Mesendoderm (in vitro differentiated cells): Measurements from ENCODE around the gene FDPS.

Source experiments
- DNase-seq: peaks from one replicate; pipeline ENCODE4 v3.0.0; 2013
- H2AK5ac ChIP-seq: 2 replicates; pipeline ENCODE4 v1.6.1; 2013; ENCODE audit warnings: low read length, inconsistent platforms
- H2BK120ac ChIP-seq: 2 replicates; pipeline ENCODE4 v1.6.1; 2013; ENCODE audit warnings: low read depth, mild to moderate bottlenecking, low read length, moderate library complexity, mixed read lengths
- H2BK15ac ChIP-seq: replicated peaks from 2 replicates; pipeline ENCODE4 v1.6.1; 2013; ENCODE audit warnings: low read depth, mild to moderate bottlenecking, moderate library complexity
- H2BK5ac ChIP-seq: 2 replicates; pipeline ENCODE4 v1.6.1; 2013; ENCODE audit warnings: low read length, inconsistent platforms
- H3K18ac ChIP-seq: 2 replicates; pipeline ENCODE4 v1.6.1; 2013; ENCODE audit warnings: mild to moderate bottlenecking, low read length, mixed read lengths
- H3K23ac ChIP-seq: one replicate; pipeline ENCODE4 v1.6.1; 2013; ENCODE audit warnings: low read length
- H3K27ac ChIP-seq: 2 replicates; pipeline ENCODE4 v1.5.1; 2013; ENCODE audit warnings: low read depth, mild to moderate bottlenecking, inconsistent platforms, low read length, moderate library complexity
- H3K27me3 ChIP-seq: 2 replicates; pipeline ENCODE4 v1.6.1; 2013; ENCODE audit warnings: low read length, control low read depth, mild to moderate bottlenecking, inconsistent platforms; ENCODE audit not compliant: insufficient read depth, poor library complexity
- H3K36me3 ChIP-seq: 2 replicates; pipeline ENCODE4 v1.6.1; 2013; ENCODE audit warnings: low read length, inconsistent platforms; ENCODE audit not compliant: control insufficient read depth, insufficient read depth
- H3K4ac ChIP-seq: one replicate; pipeline ENCODE4 v1.6.1; 2013; ENCODE audit warnings: low read depth, mild to moderate bottlenecking, low read length, moderate library complexity
- H3K4me1 ChIP-seq: 2 replicates; pipeline ENCODE4 v1.6.1; 2013; ENCODE audit warnings: low read depth, low read length, inconsistent platforms; ENCODE audit not compliant: control insufficient read depth
- H3K4me2 ChIP-seq: 2 replicates; pipeline ENCODE4 v1.6.1; 2013; ENCODE audit warnings: low read length
- H3K4me3 ChIP-seq: 2 replicates; pipeline ENCODE4 v1.5.1; 2013; ENCODE audit warnings: mild to moderate bottlenecking, low read length
- H3K56ac ChIP-seq: one replicate; pipeline ENCODE4 v1.6.1; 2013; ENCODE audit warnings: low read length
- H3K79me1 ChIP-seq: 2 replicates; pipeline ENCODE4 v1.6.1; 2013; ENCODE audit warnings: low read length, inconsistent platforms
- H3K79me2 ChIP-seq: 2 replicates; pipeline ENCODE4 v1.6.1; 2013; ENCODE audit warnings: mild to moderate bottlenecking, low read length; ENCODE audit not compliant: control insufficient read depth, insufficient read depth
- H3K9ac ChIP-seq: 2 replicates; pipeline ENCODE4 v1.6.1; 2013; ENCODE audit warnings: low read length, inconsistent platforms
- H4K5ac ChIP-seq: one replicate; pipeline ENCODE4 v1.6.1; 2013; ENCODE audit warnings: low read length
- H4K8ac ChIP-seq: one replicate; pipeline ENCODE4 v1.6.1; 2013; ENCODE audit warnings: low read depth, mild to moderate bottlenecking, control low read depth, low read length, moderate library complexity
- WGBS: extraction: QIAGEN DNeasy Blood & Tissue Kit; methylation state at CpG from one replicate; pipeline ENCODE4 v1.1.7; 2013; ENCODE audit warnings: low lambda C conversion rate, missing lambda C conversion rate; ENCODE audit not compliant: insufficient coverage; ENCODE audit errors: extremely low coverage; 5-methylcytosine and 5-hydroxymethylcytosine counted together

FDPS gene

DNA sequence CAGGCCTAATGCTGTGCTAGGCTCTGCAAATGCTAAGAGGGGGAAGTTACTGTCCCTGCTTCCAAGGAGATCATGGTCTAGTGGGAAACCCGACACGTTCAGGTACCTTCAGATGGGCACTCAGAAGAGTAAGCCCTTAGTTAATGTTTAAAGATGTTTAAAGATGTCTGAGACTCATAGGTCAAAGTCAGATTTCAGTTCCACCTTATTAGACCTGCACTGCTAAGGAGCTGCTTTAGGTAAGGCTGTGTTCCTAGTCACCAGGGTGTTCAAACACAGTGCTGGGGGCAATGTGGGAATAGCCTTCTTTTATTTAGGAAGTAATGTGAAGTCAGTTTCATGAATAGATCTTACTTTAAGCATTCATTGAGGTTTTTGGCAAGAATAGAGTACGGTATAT, 8.3 kb downstream of the FDPS start:
- Histone ChIP-seq H3K36me3 (peaks cover 14% of the 10 kb centered on the region), H3K4ac (no peak overlapping the region), H3K4me1 (no peaks in the 10 kb centered on the region), H3K4me2 (no peak overlapping the region), H2BK5ac (no peak overlapping the region), H3K79me2 (peaks cover 11% of the 10 kb centered on the region), H2AK5ac (no peak overlapping the region), H3K27me3 (no peaks in the 10 kb centered on the region), H3K4me3 (no peak overlapping the region), H3K27ac (no peak overlapping the region), H3K9ac (no peak overlapping the region), H4K5ac (no peak overlapping the region), H3K18ac (no peak overlapping the region), H3K23ac (no peak overlapping the region), H2BK15ac (no peak overlapping the region), H3K56ac (no peak overlapping the region), H2BK120ac (no peak overlapping the region), H3K79me1 (peaks cover 12% of the 10 kb centered on the region), H4K8ac (no peak overlapping the region)
- DNase-seq, result no peak
- WGBS, result no CpG with 5 or more reads among the region's 3 CpGs

DNA sequence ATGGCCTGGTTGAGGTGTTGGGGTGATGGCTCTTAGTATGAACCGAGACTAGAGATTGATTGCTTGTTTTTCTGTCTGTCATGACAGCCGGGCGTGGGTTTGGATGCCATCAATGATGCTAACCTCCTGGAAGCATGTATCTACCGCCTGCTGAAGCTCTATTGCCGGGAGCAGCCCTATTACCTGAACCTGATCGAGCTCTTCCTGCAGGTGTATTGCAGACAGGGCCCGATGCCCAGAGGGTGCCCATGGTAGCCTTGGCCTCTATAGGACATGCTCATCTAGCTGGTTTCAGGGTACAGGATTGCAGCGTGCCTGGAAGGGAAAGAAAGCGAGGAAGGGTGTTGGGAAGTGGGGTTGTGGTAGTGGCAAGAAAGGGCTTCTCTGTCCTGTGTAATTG, 9.4 kb downstream of the FDPS start:
- Histone ChIP-seq H3K27me3 (no peaks in the 10 kb centered on the region), H3K4me1 (peaks cover 4% of the 10 kb centered on the region), H4K5ac (no peak overlapping the region), H3K18ac (no peak overlapping the region), H2BK120ac (no peak overlapping the region), H3K4ac (no peak overlapping the region), H3K27ac (no peak overlapping the region), H3K4me3 (no peak overlapping the region), H2AK5ac (no peak overlapping the region), H2BK5ac (no peak overlapping the region), H3K56ac (no peak overlapping the region), H3K9ac (no peak overlapping the region), H3K79me2 (peaks cover 3% of the 10 kb centered on the region), H3K4me2 (no peak overlapping the region), H2BK15ac (no peak overlapping the region), H3K36me3 (peaks cover 11% of the 10 kb centered on the region), H3K79me1 (peaks cover 8% of the 10 kb centered on the region), H4K8ac (no peak overlapping the region), H3K23ac (no peak overlapping the region)
- no peak for DNase-seq
- no CpG with 5 or more reads among the region's 9 CpGs for WGBS

DNA sequence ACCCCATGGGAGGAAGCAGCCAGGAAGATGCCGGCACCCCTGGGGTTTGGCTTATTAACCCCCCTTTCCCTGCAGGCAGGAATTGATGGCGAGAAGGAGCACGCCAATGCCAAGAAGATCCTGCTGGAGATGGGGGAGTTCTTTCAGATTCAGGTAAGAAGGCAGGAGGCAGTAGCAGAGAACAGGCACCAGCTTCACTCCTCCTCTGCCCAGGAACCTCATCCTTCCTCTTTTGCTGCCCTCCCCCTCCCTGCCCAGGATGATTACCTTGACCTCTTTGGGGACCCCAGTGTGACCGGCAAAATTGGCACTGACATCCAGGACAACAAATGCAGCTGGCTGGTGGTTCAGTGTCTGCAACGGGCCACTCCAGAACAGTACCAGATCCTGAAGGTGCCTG, 10.9 kb downstream of the FDPS start:
- Histone ChIP-seq H4K8ac (no peak overlapping the region), H3K23ac (no peak overlapping the region), H3K79me2 (no peaks in the 10 kb centered on the region), H3K36me3 (peaks cover 10% of the 10 kb centered on the region), H3K4ac (no peak overlapping the region), H2BK120ac (no peak overlapping the region), H3K9ac (no peak overlapping the region), H3K4me1 (peaks cover 4% of the 10 kb centered on the region), H3K27ac (no peak overlapping the region), H3K4me3 (no peak overlapping the region), H3K79me1 (peaks cover 3% of the 10 kb centered on the region), H3K18ac (no peak overlapping the region), H2BK15ac (no peak overlapping the region), H3K4me2 (no peak overlapping the region), H3K27me3 (no peaks in the 10 kb centered on the region), H2AK5ac (no peak overlapping the region), H4K5ac (no peak overlapping the region), H3K56ac (no peak overlapping the region), H2BK5ac (no peak overlapping the region)
- no peak for DNase-seq
- no CpG with 5 or more reads among the region's 5 CpGs for WGBS

DNA sequence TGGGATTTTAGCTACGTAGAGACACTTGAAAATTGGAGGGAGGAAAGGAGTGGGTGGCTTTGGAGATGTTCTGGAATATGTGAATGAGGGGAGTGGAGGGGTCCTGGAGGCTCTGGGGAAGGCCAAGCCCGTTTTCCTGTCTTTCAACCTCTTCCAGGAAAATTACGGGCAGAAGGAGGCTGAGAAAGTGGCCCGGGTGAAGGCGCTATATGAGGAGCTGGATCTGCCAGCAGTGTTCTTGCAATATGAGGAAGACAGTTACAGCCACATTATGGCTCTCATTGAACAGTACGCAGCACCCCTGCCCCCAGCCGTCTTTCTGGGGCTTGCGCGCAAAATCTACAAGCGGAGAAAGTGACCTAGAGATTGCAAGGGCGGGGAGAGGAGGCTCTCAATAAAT, 11.6 kb downstream of the FDPS start:
- no peaks in the 10 kb centered on the region for H3K27me3 ChIP-seq
- H3K4me2 ChIP-seq, result peak overlapping the region; percentile 46
- H3K79me1 ChIP-seq, result peaks cover 1% of the 10 kb centered on the region
- no peak overlapping the region for H4K5ac ChIP-seq
- H2BK5ac ChIP-seq, result no peak overlapping the region
- H3K4me1 ChIP-seq, result peaks cover 4% of the 10 kb centered on the region
- H3K56ac ChIP-seq, result peak overlapping the region; percentile 78
- no peak overlapping the region for H3K4ac ChIP-seq
- no peaks in the 10 kb centered on the region for H3K79me2 ChIP-seq
- no peak overlapping the region for H3K4me3 ChIP-seq
- WGBS, result no CpG with 5 or more reads among the region's 11 CpGs
- peak overlapping the region; percentile 7 for H3K27ac ChIP-seq
- no peak overlapping the region for H3K23ac ChIP-seq
- H3K9ac ChIP-seq, result peak overlapping the region; percentile 59
- H2AK5ac ChIP-seq, result no peak overlapping the region
- no peak overlapping the region for H4K8ac ChIP-seq
- H3K18ac ChIP-seq, result no peak overlapping the region
- H3K36me3 ChIP-seq, result peaks cover 7% of the 10 kb centered on the region
- no peak overlapping the region for H2BK15ac ChIP-seq
- DNase-seq, result no peak
- H2BK120ac ChIP-seq, result no peak overlapping the region

DNA sequence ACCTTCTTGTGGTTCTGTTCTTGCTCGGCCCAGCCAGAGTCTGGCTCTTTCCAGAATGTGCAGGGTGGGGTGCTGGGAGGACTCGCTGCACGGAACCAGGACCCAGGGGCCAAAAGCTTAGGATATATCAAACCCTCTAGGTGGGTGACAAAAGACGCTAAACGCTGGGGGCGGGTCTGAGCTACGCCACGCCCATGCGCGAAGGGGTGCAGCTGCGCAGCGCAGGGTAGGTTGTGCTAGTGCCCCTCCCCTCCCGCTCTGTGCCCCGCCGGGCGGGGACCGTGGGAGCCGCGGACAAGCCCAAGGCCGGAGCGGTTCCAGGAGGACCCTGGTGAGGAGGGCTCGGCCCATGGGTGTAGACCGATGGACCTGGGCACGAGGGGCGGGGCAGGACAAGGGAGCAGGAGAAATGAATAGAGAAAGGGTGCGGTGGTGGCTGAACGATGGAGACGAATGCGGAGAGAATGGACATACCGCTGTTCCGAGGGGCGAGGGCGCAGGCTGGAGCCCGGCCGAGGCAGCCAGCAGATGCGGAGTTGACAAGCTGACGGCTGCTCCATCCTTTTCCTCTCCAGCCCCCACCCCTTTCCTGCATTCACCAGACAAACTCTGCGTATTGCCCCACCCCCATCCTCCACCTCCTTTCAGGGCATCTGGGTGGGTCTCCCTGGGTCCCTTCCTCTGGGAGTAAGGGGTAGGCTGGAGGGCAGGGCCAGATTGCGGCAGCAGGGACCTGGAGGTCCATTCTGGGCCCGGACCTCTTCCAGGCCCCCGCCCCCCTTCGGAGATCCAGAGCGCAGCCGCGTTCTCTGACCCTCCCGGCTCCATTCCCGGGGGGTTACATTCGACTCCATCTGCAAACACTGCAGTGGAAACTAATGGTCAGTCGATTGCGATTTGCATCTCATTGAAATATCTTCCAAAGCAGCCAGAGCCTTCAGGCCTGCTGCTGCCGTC, 12.3 kb downstream of the FDPS start, which contains the start of gene RUSC1:
Gene RUSC1, plus strand, starts transcription at position 234 of the 957 bp plus-strand sequence. CDS start 880 bp downstream, outside the sequence.
- Histone ChIP-seq H4K8ac (no peak within 1 kb of the TSS), H3K27me3 (no peaks in the 10 kb centered on the region), H3K4ac (no peak within 1 kb of the TSS), H3K79me2 (no peaks in the 10 kb centered on the region), H3K36me3 (peaks cover 7% of the 10 kb centered on the region), H4K5ac (no peak within 1 kb of the TSS), H3K4me1 (peaks cover 6% of the 10 kb centered on the region), H2BK15ac (no peak within 1 kb of the TSS), H3K23ac (no peak within 1 kb of the TSS), H3K27ac (peak within 1 kb of the TSS; percentile 7), H2BK120ac (no peak within 1 kb of the TSS), H3K18ac (no peak within 1 kb of the TSS), H2BK5ac (no peak within 1 kb of the TSS), H3K79me1 (peaks cover 2% of the 10 kb centered on the region), H3K9ac (peak within 1 kb of the TSS; percentile 61), H2AK5ac (no peak within 1 kb of the TSS), H3K4me3 (peak within 1 kb of the TSS; percentile 6), H3K56ac (peak within 1 kb of the TSS; percentile 78), H3K4me2 (peak within 1 kb of the TSS; percentile 46)
- peak; percentile 79 for DNase-seq
- no CpG with 5 or more reads among the region's 51 CpGs for WGBS
